Ureter (tissue), 1 donor: ENCODE results near the gene DPEP1. TPM values are rescaled to one million over a fixed set of nuclear protein-coding genes. Genes with fewer than 3 reads are reported as not detected.
"Not testable (repeated sequence)": the region's sequence is repeated elsewhere in the genome, so short reads cannot be mapped to it uniquely, and the experiment has no call there.

ENCODE experiments used
- DNase-seq: peaks from one replicate; pipeline ENCODE4 v3.0.0-alpha.2; 2020; ENCODE audit warnings: low spot score
- total RNA-seq: library from RNA; stranded (reverse); gene quantifications from one replicate; pipeline ENCODE4 v1.2.4, GENCODE V29; 2023
- donor health status: DM: yes; HTN: yes; CAD: no.

The DPEP1 gene
- total RNA-seq, 1 donor from 2014 or later: 0.75 TPM

GRCh38 chr16:89618109-89618998, 4.9 kb downstream of the DPEP1 start:
- DNase-seq: no peak

DNA sequence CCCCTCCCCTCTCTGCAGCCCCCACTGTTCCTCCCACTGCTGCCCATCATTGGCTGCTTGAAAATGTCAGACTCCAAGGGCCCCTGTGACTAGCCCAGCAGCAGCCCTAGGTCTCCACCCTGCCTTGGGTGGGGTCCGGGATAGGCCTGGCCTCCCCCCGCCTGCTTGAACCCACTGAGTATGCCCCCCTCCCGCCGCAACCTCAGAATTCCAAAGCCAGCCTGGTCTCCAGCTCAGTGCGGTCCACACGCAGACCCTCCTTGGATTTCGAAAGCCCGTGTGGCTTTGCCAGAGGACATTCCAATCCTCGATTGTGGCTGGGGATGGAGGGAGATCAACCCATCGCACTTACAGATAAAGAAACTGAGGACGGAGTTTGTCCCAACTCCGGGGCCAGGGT, 6.4 kb downstream of the DPEP1 start:
- DNase-seq: no peak

DNA sequence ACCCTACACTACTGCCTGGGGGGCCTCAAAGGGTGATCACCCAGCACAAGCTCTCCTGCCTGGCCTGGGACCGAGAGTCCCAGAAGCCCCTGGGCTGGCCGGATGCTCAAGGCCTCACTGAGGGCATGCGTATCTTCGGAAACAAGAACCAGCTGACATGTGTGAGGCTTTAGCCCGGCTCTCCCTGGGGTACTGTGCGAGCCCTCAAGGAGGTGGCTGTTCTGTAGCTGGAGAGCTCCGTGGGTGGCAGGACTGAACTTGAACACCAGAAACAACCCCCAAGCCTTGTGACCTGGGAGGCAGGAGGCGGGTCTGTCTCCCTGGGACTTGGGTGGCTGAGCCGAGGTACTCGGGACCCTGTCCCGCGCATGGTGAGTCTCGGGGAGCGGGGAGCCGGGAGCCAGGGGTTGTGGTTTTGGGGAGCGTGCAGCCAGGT, 7.0 kb downstream of the DPEP1 start:
- no peak for DNase-seq

DNA sequence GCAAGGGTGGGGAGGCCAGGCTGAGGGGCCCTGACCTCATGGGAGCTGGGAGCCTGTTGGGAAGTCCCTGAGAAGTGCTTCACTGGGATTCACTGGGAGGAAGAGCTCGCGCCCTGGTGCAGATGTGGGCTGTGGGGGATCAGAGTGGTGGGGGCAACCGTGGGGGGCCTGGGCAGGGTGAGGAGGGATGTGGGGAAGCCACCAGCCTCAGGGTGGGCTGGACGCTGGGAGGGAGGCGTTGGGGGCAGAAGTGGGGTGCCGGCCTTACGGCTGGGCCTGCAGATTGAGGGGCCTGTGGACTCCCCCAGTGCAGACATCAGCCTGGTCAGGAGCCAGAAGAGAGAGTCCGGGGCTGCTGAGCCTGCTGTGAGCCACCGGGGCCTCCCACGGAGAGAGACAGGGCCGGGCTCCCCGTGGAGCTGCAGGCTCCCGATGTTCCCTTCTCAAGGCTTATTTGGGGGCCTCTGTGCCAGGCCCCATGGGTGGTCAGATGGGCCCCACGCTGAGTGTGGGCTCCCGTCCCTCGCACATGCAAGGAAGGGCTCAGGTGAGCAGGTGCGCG, 7.8 kb downstream of the DPEP1 start:
- no peak for DNase-seq

- no peak for DNase-seq
Observed at GRCh38 chr16:89621698-89622409, 8.4 kb downstream of the DPEP1 start.

- no peak for DNase-seq
Observed at GRCh38 chr16:89623511-89624261, 10.2 kb downstream of the DPEP1 start.

GRCh38 chr16:89624777-89625761, 11.6 kb downstream of the DPEP1 start:
- no peak for DNase-seq

- DNase-seq: no peak
Observed at GRCh38 chr16:89629827-89630610, 16.6 kb downstream of the DPEP1 start.

DNA sequence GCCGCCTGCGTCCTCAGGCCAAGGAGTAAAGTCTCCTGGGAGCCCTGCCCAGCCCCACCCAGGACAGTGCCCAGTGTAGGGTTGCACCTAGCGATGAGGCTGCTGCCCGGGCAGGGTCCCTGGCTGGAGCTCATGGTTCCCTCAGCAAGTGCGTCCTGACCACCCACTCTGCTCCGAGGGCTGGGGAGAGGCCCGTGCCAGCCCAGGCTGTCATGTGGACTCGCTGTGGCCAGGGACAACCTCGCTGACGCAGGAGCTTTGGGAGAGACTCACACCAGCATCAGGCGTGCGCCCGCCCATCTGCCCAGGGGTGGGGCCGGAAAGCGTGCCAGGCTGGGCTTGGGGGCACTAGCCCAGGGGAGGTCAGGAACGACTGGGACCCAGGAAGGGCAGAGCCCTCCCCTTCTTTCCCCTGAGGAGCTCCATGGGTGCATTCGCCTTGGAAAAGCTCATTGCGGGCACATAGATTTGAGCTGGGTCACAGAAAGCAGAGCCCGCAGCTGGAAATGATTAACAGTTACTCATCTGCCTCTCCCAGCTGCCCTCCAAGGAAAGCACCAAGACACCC, 19.7 kb downstream of the DPEP1 start:
- DNase-seq: no peak

GRCh38 chr16:89634463-89635385, 21.3 kb downstream of the DPEP1 start:
- DNase-seq: not testable (repeated sequence)

GRCh38 chr16:89636663-89637062, 23.2 kb downstream of the DPEP1 start:
- no peak for DNase-seq

DNA sequence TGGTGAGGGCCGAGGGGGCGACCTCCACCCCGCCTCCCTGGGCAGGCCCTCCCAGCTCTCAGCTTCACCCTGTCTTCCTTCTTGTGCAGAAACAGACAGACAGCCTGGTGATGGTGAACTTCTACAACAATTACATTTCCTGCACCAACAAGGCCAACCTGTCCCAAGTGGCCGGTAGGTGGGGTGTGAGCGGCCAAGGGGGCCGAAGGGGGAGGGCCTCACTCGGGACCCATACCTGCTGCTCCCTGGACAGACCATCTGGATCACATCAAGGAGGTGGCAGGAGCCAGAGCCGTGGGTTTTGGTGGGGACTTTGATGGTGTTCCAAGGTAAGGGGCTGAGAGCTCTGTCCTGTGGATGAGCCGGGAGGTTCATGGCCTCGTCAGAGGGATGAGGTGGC, 23.9 kb downstream of the DPEP1 start:
- no peak for DNase-seq

DNA sequence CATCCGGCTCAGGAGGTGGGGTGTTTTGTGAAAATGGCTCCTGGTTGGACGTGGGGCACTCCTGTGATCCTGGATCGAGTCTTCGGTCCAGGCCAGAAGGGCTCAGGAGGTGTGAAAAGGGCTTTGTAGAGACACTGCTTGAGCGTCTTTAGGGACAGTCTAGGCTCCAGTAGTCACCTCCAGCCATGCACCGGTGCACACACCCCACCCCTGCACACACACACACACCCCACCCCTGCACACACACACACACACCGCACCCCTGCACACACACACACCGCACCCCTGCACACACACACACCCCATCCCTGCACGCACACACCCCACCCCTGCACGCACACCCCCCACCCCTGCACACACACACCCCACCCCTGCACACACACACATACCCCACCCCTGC, 25.0 kb downstream of the DPEP1 start:
- DNase-seq: no peak

DNA sequence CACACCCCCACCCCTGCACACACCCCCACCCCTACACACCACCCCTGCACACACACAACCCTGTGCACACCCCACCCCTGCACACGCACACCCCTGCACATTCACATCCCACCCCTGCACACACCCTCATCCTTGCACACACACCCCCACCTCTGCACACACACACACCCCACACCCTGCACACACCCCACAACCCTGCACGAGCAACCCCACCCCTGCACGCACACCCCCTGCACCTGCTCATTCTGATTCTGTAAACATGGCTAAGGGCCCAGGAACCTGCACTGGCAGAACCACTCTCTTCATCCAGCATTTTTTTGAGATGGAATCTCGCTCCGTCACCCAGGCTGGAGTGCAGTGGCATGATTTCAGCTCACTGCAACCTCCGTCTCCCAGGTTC, 25.9 kb downstream of the DPEP1 start:
- no peak for DNase-seq

DNA sequence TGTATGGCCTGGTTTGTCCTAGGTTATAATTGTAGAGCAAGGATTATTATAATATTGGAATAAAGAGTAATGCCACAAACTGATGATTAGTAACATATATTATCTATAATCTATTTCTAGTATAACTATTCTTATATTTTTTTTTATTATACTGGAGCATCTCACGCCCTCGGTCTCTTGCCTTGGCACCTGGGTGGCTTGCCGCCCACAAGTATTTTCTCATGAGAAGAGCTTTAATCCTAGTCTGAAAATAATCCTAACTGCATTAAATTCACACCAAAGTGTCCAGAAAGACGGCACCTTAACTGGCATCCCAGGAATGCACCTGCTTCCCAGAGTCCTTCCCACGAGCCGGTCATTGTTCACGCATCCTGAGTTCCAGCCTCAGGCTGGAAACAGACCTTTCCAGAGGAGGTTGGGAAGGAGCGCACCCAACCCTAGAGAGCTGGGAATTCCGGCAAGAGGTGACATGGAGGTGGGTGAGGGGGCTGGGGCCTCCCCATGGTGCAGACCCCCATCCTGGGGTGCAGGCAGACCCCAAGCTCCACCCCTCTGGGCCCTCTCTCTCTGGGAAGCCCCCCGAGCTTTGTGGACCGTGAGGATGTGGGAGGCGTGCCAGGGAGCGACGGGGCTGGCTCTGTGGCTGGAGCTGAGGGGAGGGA, 28.1 kb downstream of the DPEP1 start:
- DNase-seq: no peak

DNA sequence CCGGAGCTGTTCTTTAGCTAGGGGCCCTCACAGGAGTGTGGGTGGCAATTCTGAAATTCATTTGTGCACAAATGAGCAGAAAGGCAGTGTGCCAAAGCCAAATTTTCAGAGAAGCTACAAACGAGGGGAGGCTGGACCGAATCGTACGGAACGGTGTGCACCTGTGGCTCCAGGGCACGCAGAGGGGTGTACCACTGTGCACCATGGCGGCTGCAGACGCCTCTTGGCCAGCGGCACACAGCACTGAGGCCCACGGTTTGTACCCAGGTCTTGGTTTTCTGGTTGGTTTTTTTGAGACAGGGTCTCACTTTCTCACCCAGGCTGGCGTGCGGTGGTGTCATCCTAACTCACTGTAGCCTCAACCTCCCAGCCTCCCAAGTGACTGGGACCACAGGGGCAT, 29.1 kb downstream of the DPEP1 start:
- DNase-seq: no peak

- DNase-seq: no peak
Observed at GRCh38 chr16:89643769-89644300, 30.4 kb downstream of the DPEP1 start.

GRCh38 chr16:89645122-89645521, 31.7 kb downstream of the DPEP1 start:
- no peak for DNase-seq
